HepG2 (cell line): ENCODE results near the gene ODAD4. TPM values are rescaled to one million over a fixed set of nuclear protein-coding genes. Genes with fewer than 3 reads are reported as not detected.

ENCODE experiments used
- ARNT ChIP-seq: fragments of 450-650 bp; IDR thresholded peaks from 2 replicates; pipeline ENCODE4 v1.6.1; 2017
- GATAD1 ChIP-seq: IDR thresholded peaks from 2 replicates; pipeline ENCODE4 v1.6.1; 2016; ENCODE audit warnings: missing genetic modification reagents, missing compliant biosample characterization
- HNRNPH1 ChIP-seq: fragments of 200-400 bp; formaldehyde crosslinking; optimal IDR thresholded peaks from 2 replicates; pipeline ENCODE3; 2017; ENCODE audit warnings: mild to moderate bottlenecking, low read depth, low read length
- HOXA3 ChIP-seq: sonication (generic); formaldehyde crosslinking; IDR thresholded peaks from 2 replicates; pipeline ENCODE4 v1.5.0; 2020; ENCODE audit warnings: missing genetic modification reagents
- MAFG ChIP-seq: sonication (generic); formaldehyde crosslinking; IDR thresholded peaks from 2 replicates; pipeline ENCODE4 v1.5.1; 2020; ENCODE audit warnings: mild to moderate bottlenecking, missing genetic modification reagents
- MED8 ChIP-seq: sonication (generic); formaldehyde crosslinking; IDR thresholded peaks from 2 replicates; pipeline ENCODE4 v1.8.1; 2023; ENCODE audit warnings: mild to moderate bottlenecking, missing genetic modification reagents; ENCODE audit not compliant: insufficient replicate concordance
- MZF1 ChIP-seq: sonication (generic); formaldehyde crosslinking; IDR thresholded peaks from 2 replicates; pipeline ENCODE4 v1.8.1; 2023; ENCODE audit warnings: mild to moderate bottlenecking, missing genetic modification reagents, borderline replicate concordance
- NFKBIZ ChIP-seq: IDR thresholded peaks from 2 replicates; pipeline ENCODE4 v1.6.1; 2018; ENCODE audit warnings: missing genetic modification reagents, missing compliant biosample characterization
- NR2C2 ChIP-seq: sonication (generic); formaldehyde crosslinking; IDR thresholded peaks from 2 replicates; pipeline ENCODE4 v1.4.0; 2020; ENCODE audit warnings: missing genetic modification reagents, mild to moderate bottlenecking, moderate library complexity, borderline replicate concordance
- RARA ChIP-seq: IDR thresholded peaks from 2 replicates; pipeline ENCODE4 v1.6.1; 2016; ENCODE audit warnings: missing genetic modification reagents, missing compliant biosample characterization
- RBFOX2 ChIP-seq: fragments of 200-400 bp; formaldehyde crosslinking; IDR thresholded peaks from 2 replicates; pipeline ENCODE4 v1.6.1; 2017; ENCODE audit warnings: low read depth, mild to moderate bottlenecking, low read length
- SMAD9 ChIP-seq: sonication (generic); formaldehyde crosslinking; IDR thresholded peaks from 2 replicates; pipeline ENCODE4 v1.5.1; 2020; ENCODE audit warnings: mild to moderate bottlenecking, missing genetic modification reagents
- SP140L ChIP-seq: sonication (generic); formaldehyde crosslinking; IDR thresholded peaks from 2 replicates; pipeline ENCODE4 v1.4.0; 2020; ENCODE audit warnings: missing genetic modification reagents, borderline replicate concordance
- TCF7 ChIP-seq: sonication (generic); IDR thresholded peaks from 2 replicates; pipeline ENCODE4 v1.6.1; 2016; ENCODE audit warnings: antibody characterized with exemption, low read depth
- TEAD2 ChIP-seq: sonication (generic); formaldehyde crosslinking; IDR thresholded peaks from 2 replicates; pipeline ENCODE4 v1.9.0; 2021; ENCODE audit warnings: missing genetic modification reagents
- YEATS4 ChIP-seq: sonication (generic); formaldehyde crosslinking; IDR thresholded peaks from 2 replicates; pipeline ENCODE4 v1.4.0; 2020; ENCODE audit warnings: missing genetic modification reagents, borderline replicate concordance
- ZBTB38 ChIP-seq: sonication (generic); formaldehyde crosslinking; IDR thresholded peaks from 2 replicates; pipeline ENCODE4 v1.5.1; 2020; ENCODE audit warnings: mild to moderate bottlenecking, missing genetic modification reagents
- ZKSCAN8 ChIP-seq: IDR thresholded peaks from 2 replicates; pipeline ENCODE4 v1.6.1; 2016; ENCODE audit warnings: borderline replicate concordance, missing genetic modification reagents, missing compliant biosample characterization
- ZNF180 ChIP-seq: sonication (generic); formaldehyde crosslinking; IDR thresholded peaks from 2 replicates; pipeline ENCODE4 v1.4.0; 2020; ENCODE audit warnings: low read depth, missing genetic modification reagents, borderline replicate concordance
- ZNF24 ChIP-seq: fragments of 450-650 bp; IDR thresholded peaks from 2 replicates; pipeline ENCODE4 v1.6.1; 2017; ENCODE audit warnings: antibody characterized with exemption, mild to moderate bottlenecking
- ZNF34 ChIP-seq: sonication (generic); formaldehyde crosslinking; IDR thresholded peaks from 2 replicates; pipeline ENCODE4 v1.4.0; 2020; ENCODE audit warnings: mild to moderate bottlenecking, missing genetic modification reagents, borderline replicate concordance
- ZNF564 ChIP-seq: sonication (generic); formaldehyde crosslinking; IDR thresholded peaks from 2 replicates; pipeline ENCODE4 v1.8.1; 2023; ENCODE audit warnings: mild to moderate bottlenecking, missing genetic modification reagents
- ZNF572 ChIP-seq: sonication (generic); formaldehyde crosslinking; IDR thresholded peaks from 2 replicates; pipeline ENCODE4 v1.5.1; 2020; ENCODE audit warnings: mild to moderate bottlenecking, missing genetic modification reagents
- ZNF780A ChIP-seq: sonication (generic); formaldehyde crosslinking; IDR thresholded peaks from 2 replicates; pipeline ENCODE4 v1.8.0; 2022; ENCODE audit warnings: mild to moderate bottlenecking, missing genetic modification reagents, moderate library complexity
- polyA plus RNA-seq, 8 experiments: library from polyadenylated mRNA; depleted of rRNA in 3 of 8; stranded (reverse) in 7 of 8; unstranded in 1 of 8; fragments of >200 nt; fragmentation: Illumina TruSeq in 4 of 8; extraction: Trizol in 4 of 8; gene quantifications; 2 replicates each; pipeline versions ENCODE4 v1.2.1 to v1.2.3, GENCODE V29; 2011 to 2016; ENCODE audit warnings: low read depth in 4 of 8, missing spikeins in 1 of 8, mixed read lengths in 1 of 8; ENCODE audit not compliant: insufficient read depth in 1 of 8
- total RNA-seq, 5 experiments: library from RNA; depleted of rRNA; stranded (reverse); fragments of >200 nt; fragmentation: Illumina TruSeq; extraction: Trizol; gene quantifications; 2 replicates each; pipeline ENCODE4 v1.2.3, GENCODE V29; 2016; ENCODE audit warnings: low read depth in 1 of 5
- TF ChIP-seq, protein P1 (sequence below), 2 experiments: sonication (generic) in 1 of 2; formaldehyde crosslinking in 1 of 2; IDR thresholded peaks; 2 replicates each; pipeline versions ENCODE4 v1.5.1 to v1.6.1; 2011 to 2020; ENCODE audit warnings: borderline replicate concordance in 1 of 2, low read depth in 1 of 2, low read length in 1 of 2, mild to moderate bottlenecking in 1 of 2, missing genetic modification reagents in 1 of 2, moderate library complexity in 1 of 2
- TF ChIP-seq, protein P2 (sequence below): sonication (generic); formaldehyde crosslinking; IDR thresholded peaks from 2 replicates; pipeline ENCODE4 v1.9.0; 2021; ENCODE audit warnings: missing genetic modification reagents, mild to moderate bottlenecking, borderline replicate concordance
- TF ChIP-seq, protein P3 (sequence below): sonication (generic); formaldehyde crosslinking; IDR thresholded peaks from 2 replicates; pipeline ENCODE4 v1.8.0; 2022; ENCODE audit warnings: missing genetic modification reagents, mild to moderate bottlenecking, inconsistent platforms, borderline replicate concordance

ODAD4 gene
- total and polyA plus RNA-seq, 2 of the 13 experiments (the other 11 are each of a cell fraction or from before 2014, with no cell fraction given), result 0.48 to 0.53 TPM

DNA sequence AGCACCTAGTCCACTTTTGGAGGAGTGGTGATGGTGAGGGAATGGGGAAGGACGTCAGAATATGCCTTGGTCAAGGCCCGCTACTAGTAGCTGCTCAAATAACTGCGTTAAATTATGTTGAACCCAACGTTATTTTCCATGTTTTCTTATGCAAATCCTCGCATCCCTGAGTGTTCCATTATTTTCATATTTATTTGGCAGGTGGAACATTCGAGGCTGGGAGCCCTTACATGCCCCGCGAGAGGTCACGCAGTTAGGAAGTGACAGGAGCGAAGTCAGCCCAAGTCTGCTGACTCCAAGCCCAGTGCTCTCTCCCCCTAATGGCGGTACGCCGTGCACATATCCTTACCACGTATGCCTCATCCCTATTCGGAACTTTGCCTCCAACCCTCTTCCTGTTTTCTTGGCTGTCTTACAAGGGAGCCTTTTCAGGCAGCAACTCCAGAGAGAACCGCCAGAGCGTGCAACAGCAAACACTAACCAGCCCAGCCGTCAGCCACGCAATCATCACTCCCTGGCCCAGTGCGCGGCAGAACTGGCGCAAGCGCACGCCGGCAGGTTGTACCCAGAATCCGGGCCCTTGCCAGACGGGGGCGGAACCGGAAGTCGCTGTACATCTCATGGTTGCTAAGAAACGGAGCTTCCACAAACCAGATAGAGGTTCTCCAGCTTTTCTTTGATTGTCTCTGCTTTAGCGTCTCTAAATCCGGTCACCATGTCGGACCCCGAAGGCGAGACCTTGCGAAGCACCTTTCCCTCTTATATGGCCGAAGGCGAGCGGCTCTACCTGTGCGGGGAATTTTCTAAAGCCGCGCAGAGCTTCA is at the start of gene ODAD4 (continued):
- TF ChIP-seq RBFOX2 (peak; percentile 63), HNRNPH1 (no peak), TCF7 (no peak), ZNF180 (CRISPR knock-in tag) (no peak), HOXA3 (CRISPR knock-in tag) (peak; percentile 94), GATAD1 (CRISPR knock-in tag) (peak; percentile 85), RARA (CRISPR knock-in tag) (peak; percentile 62), TEAD2 (CRISPR knock-in tag) (no peak), ARNT (no peak), ZNF572 (CRISPR knock-in tag) (peak; percentile 73; the same call in 1 of the 2 replicates), MZF1 (CRISPR knock-in tag) (0 out of 2 replicates have a peak, but pooled peaks have one; percentile 63), MAFG (CRISPR knock-in tag) (no peak), ZBTB38 (peak; percentile 86; the same call in 1 of the 2 replicates), ZKSCAN8 (CRISPR knock-in tag) (peak; percentile 93), ZNF780A (CRISPR knock-in tag) (no peak), MED8 (CRISPR knock-in tag) (peak; percentile 77), YEATS4 (CRISPR knock-in tag) (peak; percentile 96), ZNF564 (CRISPR knock-in tag) (peak; percentile 87; the same call in 1 of the 2 replicates), SP140L (CRISPR knock-in tag) (no peak), NFKBIZ (CRISPR knock-in tag) (peak; percentile 72), NR2C2 (CRISPR knock-in tag) (peak; percentile 47; the same call in 1 of the 2 replicates), ZNF24 (no peak; the same call in 1 of the 2 replicates), SMAD9 (CRISPR knock-in tag) (0 out of 2 replicates have a peak, but pooled peaks have one; percentile 59), ZNF34 (CRISPR knock-in tag) (peak; percentile 84)
- TF ChIP-seq, protein P1, sequence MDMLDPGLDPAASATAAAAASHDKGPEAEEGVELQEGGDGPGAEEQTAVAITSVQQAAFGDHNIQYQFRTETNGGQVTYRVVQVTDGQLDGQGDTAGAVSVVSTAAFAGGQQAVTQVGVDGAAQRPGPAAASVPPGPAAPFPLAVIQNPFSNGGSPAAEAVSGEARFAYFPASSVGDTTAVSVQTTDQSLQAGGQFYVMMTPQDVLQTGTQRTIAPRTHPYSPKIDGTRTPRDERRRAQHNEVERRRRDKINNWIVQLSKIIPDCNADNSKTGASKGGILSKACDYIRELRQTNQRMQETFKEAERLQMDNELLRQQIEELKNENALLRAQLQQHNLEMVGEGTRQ (IDR thresholded peaks at IDR 0.05; ENCODE audit: low read depth, low read length), result no peak
- TF ChIP-seq, protein P1 (CRISPR knock-in tag; IDR thresholded peaks at IDR 0.05; ENCODE audit: borderline replicate concordance), result no peak; the same call in 1 of the 2 replicates
- TF ChIP-seq, protein P2, sequence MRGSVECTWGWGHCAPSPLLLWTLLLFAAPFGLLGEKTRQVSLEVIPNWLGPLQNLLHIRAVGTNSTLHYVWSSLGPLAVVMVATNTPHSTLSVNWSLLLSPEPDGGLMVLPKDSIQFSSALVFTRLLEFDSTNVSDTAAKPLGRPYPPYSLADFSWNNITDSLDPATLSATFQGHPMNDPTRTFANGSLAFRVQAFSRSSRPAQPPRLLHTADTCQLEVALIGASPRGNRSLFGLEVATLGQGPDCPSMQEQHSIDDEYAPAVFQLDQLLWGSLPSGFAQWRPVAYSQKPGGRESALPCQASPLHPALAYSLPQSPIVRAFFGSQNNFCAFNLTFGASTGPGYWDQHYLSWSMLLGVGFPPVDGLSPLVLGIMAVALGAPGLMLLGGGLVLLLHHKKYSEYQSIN, result no peak
- TF ChIP-seq, protein P3, sequence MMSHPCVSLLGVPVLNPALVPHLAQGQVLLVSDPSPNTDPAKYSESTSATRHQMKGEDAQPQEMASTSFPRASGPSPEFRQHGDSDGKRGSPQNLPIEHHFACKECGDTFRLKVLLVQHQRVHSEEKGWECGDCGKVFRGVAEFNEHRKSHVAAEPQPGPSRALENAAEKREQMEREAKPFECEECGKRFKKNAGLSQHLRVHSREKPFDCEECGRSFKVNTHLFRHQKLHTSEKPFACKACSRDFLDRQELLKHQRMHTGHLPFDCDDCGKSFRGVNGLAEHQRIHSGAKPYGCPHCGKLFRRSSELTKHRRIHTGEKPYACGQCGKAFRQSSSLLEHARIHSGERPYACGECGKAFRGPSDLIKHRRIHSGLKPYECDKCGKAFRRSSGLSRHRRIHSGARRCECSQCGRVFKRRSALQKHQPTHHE (CRISPR knock-in tag), result peak; percentile 76; the same call in 1 of the 2 replicates
